AG08396 (cell line): ENCODE measurements around the gene SLC27A6.

ENCODE experiments used
- DNase-seq: peaks from one replicate; pipeline ENCODE4 v3.0.0; 2012; ENCODE audit warnings: low spot score, mixed read lengths

SLC27A6 gene

DNA sequence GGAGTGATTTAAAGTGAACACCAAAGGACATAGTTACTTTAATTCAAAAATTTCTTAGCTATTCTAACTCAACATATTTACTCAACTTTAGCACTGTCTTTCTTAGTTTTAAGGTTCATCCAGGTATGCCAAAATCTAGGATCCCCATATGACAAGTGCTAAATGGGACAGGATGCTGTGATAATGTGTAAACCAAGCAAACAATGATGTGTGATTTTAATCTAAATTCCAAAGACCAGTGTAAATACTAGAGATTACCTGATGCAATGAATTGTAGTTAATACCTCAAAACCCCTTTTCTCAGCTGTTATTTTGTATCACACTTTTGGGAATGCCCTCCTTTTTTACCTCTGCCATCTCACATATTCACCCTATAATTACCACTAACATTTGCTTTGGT, 102.5 kb downstream of the SLC27A6 start:
- no peak for DNase-seq

DNA sequence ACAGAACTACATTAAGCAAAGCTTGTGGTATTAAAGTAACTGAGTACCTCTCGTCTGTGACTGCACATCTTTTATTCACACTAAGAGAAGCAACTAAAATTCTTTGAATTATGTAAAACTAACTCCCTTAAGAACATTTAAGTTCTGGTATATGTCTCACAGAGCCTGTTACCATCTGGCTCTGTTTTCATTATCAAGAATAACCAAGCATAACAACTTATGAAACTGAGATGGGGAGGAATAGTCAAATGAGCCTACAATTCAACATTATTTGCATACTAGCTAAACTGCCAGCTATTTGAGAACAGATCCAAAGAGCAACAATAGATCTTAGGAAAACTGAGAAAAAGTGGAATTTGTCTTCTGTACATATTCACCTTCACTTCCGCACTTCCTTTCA, 104.0 kb downstream of the SLC27A6 start:
- DNase-seq = no peak

DNA sequence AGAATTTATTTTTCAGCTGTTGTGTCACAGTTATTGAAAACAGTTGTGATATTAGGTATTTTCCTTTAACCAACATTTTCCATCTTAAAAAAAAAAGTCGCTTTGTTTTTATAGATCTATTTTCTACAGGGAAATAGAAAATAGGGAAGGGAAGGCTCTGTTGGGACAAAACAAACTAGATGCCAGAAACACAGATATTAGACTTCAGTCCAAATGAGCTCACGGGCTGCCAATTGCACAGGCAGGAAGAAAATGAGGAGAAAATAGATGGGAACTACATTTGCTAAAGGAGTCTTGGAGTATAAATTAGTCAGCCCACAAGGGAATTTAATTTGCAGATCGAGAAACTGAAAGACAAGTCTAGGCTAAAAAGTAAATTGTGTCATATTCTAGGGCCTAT, 107.8 kb downstream of the SLC27A6 start:
- no peak for DNase-seq

DNA sequence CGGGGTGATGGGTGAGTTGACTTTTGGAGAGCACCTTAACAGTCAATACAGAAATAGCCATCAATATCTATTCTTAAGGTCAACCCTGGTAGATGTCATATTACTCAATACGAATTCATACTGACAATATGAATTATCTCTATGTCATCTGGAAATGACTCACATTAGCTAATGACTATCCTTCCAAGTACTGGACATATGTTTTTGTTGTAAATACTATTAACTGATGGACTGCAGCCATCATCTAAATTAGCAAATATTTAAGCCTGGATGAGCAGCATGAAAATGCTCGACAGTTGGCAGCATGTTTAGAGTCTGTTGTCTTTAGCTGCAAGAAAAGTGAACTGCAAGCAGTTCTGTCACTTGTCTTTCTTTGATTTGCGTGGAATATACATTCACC, 109.6 kb downstream of the SLC27A6 start:
- DNase-seq = no peak

DNA sequence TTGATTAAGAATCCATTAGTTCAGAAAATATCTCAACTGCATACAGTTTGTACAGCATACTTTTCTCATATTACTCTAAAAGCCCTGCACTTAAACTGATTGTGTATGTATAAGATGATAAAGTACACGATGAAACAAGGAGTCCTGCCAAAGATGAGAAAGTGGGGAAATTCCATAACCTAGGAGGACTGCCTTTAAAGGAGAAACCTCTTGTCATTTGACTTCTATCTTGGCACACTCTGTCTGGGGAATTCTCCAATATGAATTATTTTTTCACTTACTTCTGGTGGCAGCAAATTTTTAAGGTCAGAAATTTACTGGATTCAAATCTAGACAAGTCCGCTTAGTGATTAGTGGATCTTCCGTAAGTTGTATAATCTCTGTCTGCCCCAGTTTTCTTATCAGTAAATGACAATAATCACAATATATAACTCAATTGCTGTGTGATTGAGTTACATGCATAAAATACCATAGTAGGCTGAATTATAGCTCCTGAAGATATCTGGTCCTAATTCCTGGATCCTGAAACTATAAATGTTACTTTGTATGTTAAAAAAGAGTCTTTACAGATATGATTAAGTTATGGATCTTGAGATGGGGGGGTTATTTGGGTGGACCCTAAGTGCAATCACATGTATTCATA, 112.3 kb downstream of the SLC27A6 start:
- no peak for DNase-seq

DNA sequence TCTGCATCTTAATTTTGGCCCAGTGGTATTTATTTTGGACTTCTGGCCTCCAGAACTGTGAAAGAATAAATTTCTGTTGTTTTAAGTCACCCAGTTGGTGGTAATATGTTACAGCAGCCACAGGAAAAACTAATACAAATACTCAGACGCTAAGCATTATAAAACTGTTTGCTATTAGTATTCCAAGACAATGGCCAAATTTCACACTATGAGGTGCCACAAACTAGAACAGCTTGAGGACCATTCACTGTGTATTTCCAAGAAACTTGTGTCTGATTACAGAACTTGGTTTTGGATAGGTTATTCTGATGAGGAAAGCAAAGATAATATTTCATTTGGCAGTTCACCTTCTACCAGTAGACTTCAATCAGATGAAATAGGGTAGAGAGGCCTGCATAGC, 113.0 kb downstream of the SLC27A6 start:
- DNase-seq = no peak

DNA sequence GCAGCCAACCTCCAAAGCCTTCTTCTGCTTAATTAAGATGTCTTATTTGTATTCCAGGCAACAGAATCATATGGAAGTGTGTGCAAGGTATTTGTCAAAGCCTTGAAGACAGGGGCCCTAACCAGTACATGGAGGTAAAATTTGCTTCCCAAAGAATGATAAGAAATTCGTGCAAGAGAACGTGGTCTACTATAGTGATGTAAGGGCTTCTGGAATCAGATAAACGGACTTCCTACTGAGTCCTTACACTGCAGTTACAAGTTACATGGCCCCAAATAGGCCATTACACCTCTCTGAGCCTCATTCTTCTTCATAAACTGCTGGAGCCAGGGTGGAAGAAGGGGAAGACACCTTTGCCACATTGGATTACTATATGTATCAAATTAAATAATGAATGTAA, 113.4 kb downstream of the SLC27A6 start:
- no peak for DNase-seq

DNA sequence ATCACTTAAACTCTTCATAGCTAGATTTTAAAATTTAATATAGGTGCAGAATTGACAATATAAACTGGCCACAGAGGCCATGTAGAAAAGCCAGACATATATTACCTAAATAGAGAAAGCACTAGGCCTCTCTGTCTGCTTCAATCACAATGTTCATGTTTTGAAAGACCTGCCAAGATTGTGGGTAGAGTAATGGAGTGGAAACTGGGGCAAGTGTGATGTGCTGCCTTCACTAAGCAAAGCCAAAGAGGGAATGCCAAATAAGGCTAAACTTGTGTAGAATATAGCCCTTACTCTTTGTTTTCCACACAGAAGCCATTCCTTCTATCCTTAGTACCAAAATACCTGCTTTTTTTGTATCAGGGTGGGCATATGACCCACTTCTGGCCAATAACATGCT, 114.2 kb downstream of the SLC27A6 start:
- DNase-seq = no peak

DNA sequence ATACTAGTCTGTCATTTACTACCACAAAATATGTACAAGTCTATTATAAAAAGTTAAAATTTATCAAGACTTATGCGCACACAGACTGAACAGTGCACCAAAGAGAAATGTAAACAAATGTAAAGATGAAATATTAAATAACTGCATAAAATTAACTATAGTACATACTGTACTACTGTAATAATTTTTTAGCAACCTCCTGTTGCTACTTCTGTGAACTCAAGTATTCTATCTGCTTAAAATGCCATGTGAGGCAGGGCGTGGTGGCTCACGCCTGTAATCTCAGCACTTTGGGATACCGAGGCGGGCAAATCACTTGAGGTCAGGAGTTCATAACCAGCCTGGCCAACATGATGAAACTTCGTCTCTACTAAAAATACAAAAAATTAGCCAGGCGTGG, 115.5 kb downstream of the SLC27A6 start:
- no peak for DNase-seq

DNA sequence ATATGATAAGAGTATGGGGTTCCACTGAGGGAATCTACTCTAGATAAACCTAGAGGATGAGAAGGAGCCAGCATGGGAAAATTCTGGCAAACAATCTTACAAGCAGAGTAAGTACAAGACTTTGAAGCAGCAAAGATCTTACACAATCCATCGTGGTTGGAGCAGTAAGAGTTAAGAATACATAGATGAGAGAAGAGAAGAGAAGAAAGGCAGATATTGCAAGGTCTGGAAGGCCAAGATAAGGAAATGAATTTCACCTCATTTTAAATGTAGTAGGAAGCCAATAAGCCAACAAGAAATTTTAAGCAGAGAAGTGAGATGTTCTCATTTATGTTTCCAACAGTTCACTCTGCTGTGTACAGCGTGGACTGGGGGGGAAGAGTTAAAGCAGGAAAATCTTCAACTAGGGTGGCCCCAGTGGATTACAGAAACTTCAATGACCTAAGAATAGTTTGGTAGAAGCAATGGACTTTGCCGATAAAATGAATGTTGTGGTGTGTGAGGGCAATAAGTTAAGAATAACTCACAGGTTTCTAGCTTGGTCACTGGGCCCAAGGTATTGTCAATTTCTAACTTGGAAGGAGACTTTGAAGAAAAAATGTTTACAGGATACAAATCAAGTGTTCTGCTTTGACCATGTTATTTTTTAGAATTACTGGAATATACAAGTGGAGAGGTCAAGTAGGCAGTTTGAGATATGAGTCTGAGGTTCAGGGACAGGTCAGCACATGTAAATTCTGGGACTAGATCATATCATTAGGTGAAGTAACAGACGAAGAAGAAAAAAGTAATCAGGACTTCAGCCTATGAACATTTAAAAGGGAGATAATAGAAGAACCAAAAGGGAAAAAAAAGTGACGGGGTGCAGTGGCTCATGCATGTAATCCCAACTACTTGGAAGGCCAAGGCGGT, 117.2 kb downstream of the SLC27A6 start:
- no peak for DNase-seq
